ENCODE measurements around the gene ELAC2. TPM values are rescaled to one million over a fixed set of nuclear protein-coding genes. Genes with fewer than 3 reads are reported as not detected.

ELAC2 gene
- total RNA-seq, 4 donors from 2014 or later: 54.8 to 87.8 (median 62.6) TPM

GRCh38 chr17:12996357-12996756 lies 21.5 kb downstream of the ELAC2 start:
- TF ChIP-seq POLR2A (IDR thresholded peaks at IDR 0.05) (no peak), CTCF (IDR thresholded peaks at IDR 0.05) (no peak)
- H3K27ac ChIP-seq: no peak overlapping the region
- H3K9me3 ChIP-seq: no peaks in the 10 kb centered on the region
- WGBS, 2 donors: 91% methylated on average over 6 to 8 of the region's 10 CpGs
- H3K4me1 ChIP-seq: no peaks in the 10 kb centered on the region
- intact Hi-C loops (cut with DNase I): no loop called here
- H3K36me3 ChIP-seq: peaks cover 58 to 100% (median 91%) of the 10 kb centered on the region in 3 donors
- DNase-seq: no peak
- H3K4me3 ChIP-seq: no peak overlapping the region
- H3K27me3 ChIP-seq: no peaks in the 10 kb centered on the region

GRCh38 chr17:12995896-12996295 lies 21.9 kb downstream of the ELAC2 start:
- no peaks in the 10 kb centered on the region for H3K4me1 ChIP-seq
- no peak overlapping the region for H3K4me3 ChIP-seq
- intact Hi-C loops (cut with DNase I): no loop called here
- no peak overlapping the region for H3K27ac ChIP-seq
- no peaks in the 10 kb centered on the region for H3K27me3 ChIP-seq
- WGBS, 2 donors: 78 to 90% methylated on average over 3 to 13 of the region's 19 CpGs
- H3K36me3 ChIP-seq: peaks cover 58 to 100% (median 91%) of the 10 kb centered on the region in 3 donors
- no peak for DNase-seq
- TF ChIP-seq CTCF (IDR thresholded peaks at IDR 0.05): no peak
- no peak for TF ChIP-seq POLR2A (IDR thresholded peaks at IDR 0.05)
- no peaks in the 10 kb centered on the region for H3K9me3 ChIP-seq

DNA sequence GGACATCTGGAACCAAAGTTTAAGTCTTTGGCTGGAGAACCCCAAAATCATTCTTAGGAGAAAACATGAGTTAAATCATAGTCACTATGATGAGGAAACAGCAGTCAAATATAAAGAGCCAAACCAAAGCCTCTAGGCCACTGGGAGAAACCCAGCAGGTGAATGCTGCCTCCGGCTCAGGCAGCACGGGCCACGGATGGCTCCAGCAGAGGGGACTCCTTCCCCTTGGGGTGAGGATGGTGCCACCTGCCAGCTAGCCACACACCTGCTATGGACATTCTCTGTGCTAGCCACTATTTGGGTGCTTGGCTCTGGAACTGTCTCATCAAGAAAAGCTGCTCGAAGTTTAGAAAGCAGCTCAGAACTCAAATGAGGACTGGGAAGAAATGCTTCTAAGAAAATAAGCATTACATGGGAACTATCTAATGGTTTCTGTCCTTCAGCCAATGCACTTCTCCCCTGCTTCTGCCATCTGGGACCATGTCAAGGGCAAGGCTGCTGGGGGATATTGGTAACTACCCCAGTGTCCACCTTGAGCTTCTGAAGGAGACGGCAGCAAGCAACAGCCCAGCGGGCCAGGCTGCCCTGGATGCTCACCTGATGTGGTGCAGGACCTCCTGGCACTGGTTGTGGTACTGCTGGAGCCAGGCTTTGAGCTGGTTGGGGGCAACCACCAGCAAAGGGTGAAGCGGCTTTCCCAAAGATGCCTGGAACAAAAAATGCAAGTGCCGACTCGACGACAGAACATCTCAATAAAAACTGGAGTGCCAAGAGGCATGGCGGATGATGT lies 22.5 kb downstream of the ELAC2 start:
- Histone ChIP-seq H3K4me1 (peaks cover 0 to under 1% (median 0%) of the 10 kb centered on the region in 3 donors), H3K4me3 (no peak overlapping the region), H3K9me3 (no peaks in the 10 kb centered on the region), H3K36me3 (peaks cover 57 to 100% (median 85%) of the 10 kb centered on the region in 3 donors), H3K27me3 (no peaks in the 10 kb centered on the region), H3K27ac (no peak overlapping the region)
- intact Hi-C loops (cut with DNase I): no loop called here
- 93 to 94% methylated on average over 5 to 7 of the region's 11 CpGs for WGBS, 2 donors
- no peak for TF ChIP-seq POLR2A (IDR thresholded peaks at IDR 0.05)
- no peak for TF ChIP-seq CTCF (IDR thresholded peaks at IDR 0.05)
- no peak for DNase-seq

DNA sequence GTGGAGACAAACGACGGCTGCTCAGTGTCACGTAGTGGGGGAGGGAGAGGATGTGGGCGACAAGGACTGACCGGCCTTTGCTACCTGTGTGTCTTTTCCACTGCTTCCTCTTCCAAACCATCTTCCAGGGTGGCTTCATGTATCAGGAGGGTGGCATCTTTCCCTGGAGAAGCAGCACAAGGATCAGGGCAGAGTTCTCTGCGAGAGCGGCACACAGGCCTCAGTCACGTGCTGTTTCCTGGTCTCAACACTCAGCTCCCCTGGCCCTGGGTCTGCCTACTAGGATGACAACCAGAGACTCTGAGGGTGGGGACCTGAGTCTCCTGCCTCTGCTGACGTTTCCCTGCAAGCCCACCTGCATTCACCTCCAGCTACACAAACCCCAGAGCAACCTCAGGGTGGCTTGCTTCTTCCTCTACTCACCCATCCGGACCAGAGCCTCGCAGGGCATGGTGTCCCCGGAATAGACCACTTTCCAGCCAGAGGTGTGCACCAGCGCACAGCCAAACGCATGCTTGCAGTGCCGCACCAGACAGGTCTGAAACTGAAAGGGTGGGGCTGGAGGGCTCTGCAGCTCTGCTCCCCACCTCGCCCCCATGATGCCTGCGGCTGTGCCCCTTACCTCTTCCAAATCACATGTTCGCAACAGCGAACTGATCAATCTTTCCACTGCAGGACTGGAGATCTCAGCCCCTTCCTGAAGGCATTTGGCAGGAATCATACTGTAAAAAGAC lies 23.3 kb downstream of the ELAC2 start:
- TF ChIP-seq CTCF (IDR thresholded peaks at IDR 0.05) (no peak), POLR2A (IDR thresholded peaks at IDR 0.05) (no peak)

DNA sequence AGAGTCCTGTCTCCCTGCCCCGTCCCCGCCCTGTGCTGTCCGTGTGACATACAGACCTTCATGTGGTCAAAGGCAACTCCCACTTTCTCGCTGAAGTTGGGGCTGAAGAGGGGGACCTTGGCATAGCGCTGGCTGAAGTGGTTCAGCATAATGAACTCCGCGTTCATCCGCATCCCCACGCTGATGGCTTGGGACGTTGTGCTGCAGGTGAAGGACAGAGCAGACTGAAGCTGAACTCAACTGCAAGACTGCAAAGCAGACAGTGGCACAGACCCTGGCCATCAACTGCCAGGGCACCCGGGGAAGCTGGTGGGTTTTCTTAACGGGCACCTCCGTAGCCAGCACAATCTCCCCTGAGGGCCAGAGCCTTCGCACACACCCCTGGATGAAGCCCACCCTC lies 24.2 kb downstream of the ELAC2 start:
- Histone ChIP-seq H3K27me3 (no peaks in the 10 kb centered on the region), H3K36me3 (peaks cover 45 to 89% (median 69%) of the 10 kb centered on the region in 3 donors), H3K27ac (no peak overlapping the region), H3K9me3 (no peaks in the 10 kb centered on the region), H3K4me3 (no peak overlapping the region), H3K4me1 (peaks cover 0 to 4% (median 0%) of the 10 kb centered on the region in 3 donors)
- intact Hi-C loops (cut with DNase I): no loop called here
- no peak for TF ChIP-seq CTCF (IDR thresholded peaks at IDR 0.05)
- TF ChIP-seq POLR2A (IDR thresholded peaks at IDR 0.05): no peak
- WGBS, 2 donors: 93 to 95% methylated on average over 4 to 6 of the region's 14 CpGs
- no peak for DNase-seq

More for the DNA sequence above, 23.3 kb downstream of the ELAC2 start:
- H3K4me1 ChIP-seq: peaks cover 0 to 4% (median 0%) of the 10 kb centered on the region in 3 donors
- H3K36me3 ChIP-seq: peaks cover 49 to 97% (median 77%) of the 10 kb centered on the region in 3 donors
- no peak overlapping the region for H3K27ac ChIP-seq
- no peak overlapping the region for H3K4me3 ChIP-seq
- H3K9me3 ChIP-seq: no peaks in the 10 kb centered on the region
- no peak for DNase-seq
- WGBS, 2 donors: 96 to 100% methylated on average over 2 to 16 of the region's 19 CpGs
- no peaks in the 10 kb centered on the region for H3K27me3 ChIP-seq
- intact Hi-C loops (cut with DNase I): no loop called here
